Measurements from ENCODE around the gene ZNF775.

The ZNF775 gene

DNA sequence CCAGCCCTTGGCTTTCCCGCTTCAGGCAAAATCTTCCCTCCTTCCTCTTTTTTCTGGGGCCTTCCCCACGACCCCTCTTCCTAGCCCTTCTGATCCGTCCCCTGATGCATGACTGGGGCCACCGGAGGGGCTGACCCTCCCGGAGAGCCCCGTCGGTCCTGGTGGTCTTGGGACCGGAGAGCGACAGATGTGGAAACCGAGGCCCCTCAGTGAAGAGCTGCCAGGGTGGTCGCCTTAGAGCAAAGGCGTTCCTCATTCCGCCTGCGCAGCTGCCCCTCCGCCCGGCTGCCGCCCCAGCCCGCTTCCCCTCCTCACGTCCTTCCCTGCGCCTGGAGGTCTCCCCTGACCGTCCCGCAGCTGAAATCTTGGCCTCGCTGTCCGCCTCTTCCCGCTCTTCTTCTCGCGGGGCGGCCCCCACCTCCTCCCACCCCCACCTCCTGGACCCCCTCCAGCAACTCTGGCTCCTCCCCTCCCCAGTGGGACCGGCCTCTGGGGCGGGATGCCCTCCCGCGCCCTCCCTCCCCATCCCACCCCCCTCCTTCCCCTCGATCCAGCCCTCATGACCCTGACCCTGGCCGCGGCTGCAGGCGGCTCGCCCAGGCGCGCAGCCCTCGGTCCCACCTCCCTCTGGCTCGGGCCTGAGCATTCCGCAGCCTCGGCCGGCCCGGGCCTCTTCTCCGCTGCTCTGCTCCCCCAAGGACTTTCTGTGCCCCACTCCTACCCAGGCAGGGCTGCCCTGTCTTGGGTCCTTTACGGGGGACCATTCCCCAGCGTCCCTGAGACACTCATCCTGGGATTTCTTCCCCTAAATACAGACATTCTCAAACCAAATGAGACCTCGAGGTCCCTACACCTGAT lies 37.6 kb upstream of the ZNF775 start, which contains the start of gene RARRES2:
Gene RARRES2, minus strand, starts transcription at position 367 of the 858 bp plus-strand sequence. CDS start 1,020 bp downstream, outside the sequence.
- Histone ChIP-seq H3K27ac (no peak within 1 kb of the TSS), H3K27me3 (peaks cover 79% of the 10 kb centered on the region), H3K4me1 (ENCODE audit: control insufficient read depth in 1 of 2, insufficient read depth in 1 of 2, low read depth in 1 of 2, low read length in 1 of 2) (peaks cover 0 to 6% of the 10 kb centered on the region in 2 experiments), H3K36me3 (peaks cover 31% of the 10 kb centered on the region), H3K4me3 (ENCODE audit: low read depth in 1 of 2, low read length in 1 of 2) (no peak within 1 kb of the TSS), H3K9me3 (peaks cover 8% of the 10 kb centered on the region)
- TF ChIP-seq, protein P1, sequence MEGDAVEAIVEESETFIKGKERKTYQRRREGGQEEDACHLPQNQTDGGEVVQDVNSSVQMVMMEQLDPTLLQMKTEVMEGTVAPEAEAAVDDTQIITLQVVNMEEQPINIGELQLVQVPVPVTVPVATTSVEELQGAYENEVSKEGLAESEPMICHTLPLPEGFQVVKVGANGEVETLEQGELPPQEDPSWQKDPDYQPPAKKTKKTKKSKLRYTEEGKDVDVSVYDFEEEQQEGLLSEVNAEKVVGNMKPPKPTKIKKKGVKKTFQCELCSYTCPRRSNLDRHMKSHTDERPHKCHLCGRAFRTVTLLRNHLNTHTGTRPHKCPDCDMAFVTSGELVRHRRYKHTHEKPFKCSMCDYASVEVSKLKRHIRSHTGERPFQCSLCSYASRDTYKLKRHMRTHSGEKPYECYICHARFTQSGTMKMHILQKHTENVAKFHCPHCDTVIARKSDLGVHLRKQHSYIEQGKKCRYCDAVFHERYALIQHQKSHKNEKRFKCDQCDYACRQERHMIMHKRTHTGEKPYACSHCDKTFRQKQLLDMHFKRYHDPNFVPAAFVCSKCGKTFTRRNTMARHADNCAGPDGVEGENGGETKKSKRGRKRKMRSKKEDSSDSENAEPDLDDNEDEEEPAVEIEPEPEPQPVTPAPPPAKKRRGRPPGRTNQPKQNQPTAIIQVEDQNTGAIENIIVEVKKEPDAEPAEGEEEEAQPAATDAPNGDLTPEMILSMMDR (IDR thresholded peaks at IDR 0.05) = no peak

DNA sequence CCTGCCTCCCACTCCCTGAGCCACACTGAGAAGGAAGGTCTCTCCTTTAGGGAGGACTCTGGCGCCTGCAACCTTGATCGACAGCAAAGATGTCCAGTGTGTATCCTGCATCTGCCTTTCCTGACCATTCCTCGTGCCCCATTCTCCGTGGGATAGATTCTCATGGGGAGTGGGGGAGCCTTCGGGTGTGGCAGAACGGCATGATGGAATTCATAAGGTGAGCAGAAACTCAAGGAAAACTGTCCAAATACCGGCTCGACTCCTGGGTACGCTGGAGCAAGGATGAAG lies 37.1 kb upstream of the ZNF775 start:
- Histone ChIP-seq H3K4me1 (ENCODE audit: control insufficient read depth in 1 of 2, insufficient read depth in 1 of 2, low read depth in 1 of 2, low read length in 1 of 2) (peaks cover 0 to 6% of the 10 kb centered on the region in 2 experiments), H3K27me3 (peaks cover 82% of the 10 kb centered on the region), H3K4me3 (ENCODE audit: low read depth in 1 of 2, low read length in 1 of 2) (no peak overlapping the region), H3K9me3 (peaks cover 8% of the 10 kb centered on the region), H3K27ac (no peak overlapping the region), H3K36me3 (peaks cover 26% of the 10 kb centered on the region)
- TF ChIP-seq, protein P1 (IDR thresholded peaks at IDR 0.05) = no peak

DNA sequence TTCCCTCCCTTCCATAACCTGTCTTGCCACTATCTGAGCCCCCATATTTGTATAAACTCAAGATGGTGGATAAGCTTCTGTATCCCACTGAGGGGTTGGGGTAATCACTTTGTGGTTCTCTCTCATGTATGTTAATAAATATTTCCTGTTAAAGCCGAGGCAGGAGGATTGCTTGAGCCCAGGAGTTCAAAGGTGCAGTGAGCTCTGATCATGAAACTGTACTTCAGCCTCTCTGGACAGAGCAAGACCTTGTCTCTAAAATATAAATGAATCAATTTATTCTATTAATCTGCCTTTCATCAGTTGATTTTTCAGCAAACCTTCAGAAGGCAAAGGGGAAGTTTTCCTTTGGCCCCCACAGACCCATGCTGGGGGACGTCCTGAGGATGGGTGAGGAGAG lies 35.9 kb upstream of the ZNF775 start:
- H3K27me3 ChIP-seq = peaks cover 82% of the 10 kb centered on the region
- TF ChIP-seq, protein P1 (IDR thresholded peaks at IDR 0.05) = no peak
- H3K9me3 ChIP-seq = peaks cover 8% of the 10 kb centered on the region
- no peak overlapping the region for H3K27ac ChIP-seq
- no peak overlapping the region for H3K4me3 ChIP-seq (ENCODE audit: low read depth in 1 of 2, low read length in 1 of 2)
- peaks cover 14% of the 10 kb centered on the region for H3K36me3 ChIP-seq
- H3K4me1 ChIP-seq (ENCODE audit: control insufficient read depth in 1 of 2, insufficient read depth in 1 of 2, low read depth in 1 of 2, low read length in 1 of 2) = peaks cover 0 to 6% of the 10 kb centered on the region in 2 experiments

DNA sequence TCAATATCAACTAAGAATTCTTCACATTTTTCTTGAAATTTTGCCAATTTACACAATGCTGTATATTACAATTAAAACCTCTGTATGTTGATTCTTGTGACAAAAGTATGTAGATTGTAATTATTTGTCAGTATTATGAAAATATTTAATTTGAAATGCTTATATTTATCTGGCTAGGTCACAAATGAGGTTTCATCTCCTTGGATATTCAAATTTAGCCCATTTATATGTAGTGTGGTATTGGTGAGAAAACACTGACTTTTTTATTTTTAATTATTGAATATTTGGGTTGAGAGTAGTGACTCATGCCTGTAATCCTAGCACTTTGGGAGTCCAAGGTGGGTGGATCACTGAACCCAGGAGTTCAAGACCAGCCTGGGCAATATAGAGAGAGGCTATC lies 34.8 kb upstream of the ZNF775 start:
- H3K4me1 ChIP-seq (ENCODE audit: control insufficient read depth in 1 of 2, insufficient read depth in 1 of 2, low read depth in 1 of 2, low read length in 1 of 2) = peaks cover 0 to 6% of the 10 kb centered on the region in 2 experiments
- TF ChIP-seq, protein P1 (IDR thresholded peaks at IDR 0.05) = no peak
- H3K9me3 ChIP-seq = peaks cover 8% of the 10 kb centered on the region
- H3K36me3 ChIP-seq = peaks cover 4% of the 10 kb centered on the region
- H3K4me3 ChIP-seq (ENCODE audit: low read depth in 1 of 2, low read length in 1 of 2) = no peak overlapping the region
- no peak overlapping the region for H3K27ac ChIP-seq
- peaks cover 74% of the 10 kb centered on the region for H3K27me3 ChIP-seq

DNA sequence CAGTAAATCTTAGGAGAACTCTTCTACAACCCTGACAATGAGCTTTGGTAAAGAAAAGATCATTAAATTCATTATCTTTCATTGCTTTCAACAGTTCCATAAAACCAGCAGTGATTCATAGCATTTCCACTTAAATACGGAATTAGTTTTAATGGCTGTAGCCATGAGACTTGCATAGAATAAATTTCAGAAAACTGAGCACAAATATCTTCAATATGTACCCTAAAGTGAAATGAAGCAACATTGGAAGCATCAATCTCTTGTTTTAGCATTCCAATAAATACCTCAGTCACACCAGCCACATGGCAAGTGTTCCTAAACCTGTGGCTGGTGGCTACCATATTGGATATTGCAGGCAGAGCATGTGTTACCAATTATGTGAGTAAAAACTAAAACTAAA lies 34.1 kb upstream of the ZNF775 start:
- peaks cover 0 to 6% of the 10 kb centered on the region in 2 experiments for H3K4me1 ChIP-seq (ENCODE audit: control insufficient read depth in 1 of 2, insufficient read depth in 1 of 2, low read depth in 1 of 2, low read length in 1 of 2)
- TF ChIP-seq, protein P1 (IDR thresholded peaks at IDR 0.05) = no peak
- H3K27me3 ChIP-seq = peaks cover 67% of the 10 kb centered on the region
- no peak overlapping the region for H3K27ac ChIP-seq
- H3K9me3 ChIP-seq = peaks cover 8% of the 10 kb centered on the region
- no peaks in the 10 kb centered on the region for H3K36me3 ChIP-seq
- H3K4me3 ChIP-seq (ENCODE audit: low read depth in 1 of 2, low read length in 1 of 2) = no peak overlapping the region

Data from neutrophil (primary cell).